Prostate gland (tissue), 2 donors: Measurements from ENCODE around the gene EFS.

Experiments
- CTCF ChIP-seq, 4 experiments: fragments of 200-600 bp in 2 of 4; fragments of 450-650 bp in 2 of 4; sonication (generic) in 2 of 4; IDR thresholded peaks; 1 replicate in 3 of 4; 2 replicates in 1 of 4; pipeline ENCODE4 v1.5.1; 2016 to 2019; ENCODE audit warnings: antibody characterized with exemption in 4 of 4, mild to moderate bottlenecking in 2 of 4, moderate library complexity in 2 of 4
- POLR2AphosphoS5 ChIP-seq: sonication (generic); formaldehyde crosslinking; IDR thresholded peaks from one replicate; pipeline ENCODE4 v1.6.1; 2017; ENCODE audit warnings: antibody characterized with exemption

- TF ChIP-seq CTCF (IDR thresholded peaks at IDR 0.05) (no peak), POLR2AphosphoS5 (no peak)
Observed at GRCh38 chr14:23373041-23373440, 8.1 kb upstream of the EFS start.
